ENCODE results near the gene KCNIP2.

GRCh38 chr10:101839002-101839401 is 4.6 kb downstream of the KCNIP2 start:
- TF ChIP-seq POLR2AphosphoS5 (IDR thresholded peaks at IDR 0.05; ENCODE audit: low read depth, low read length) (no peak), REST (IDR thresholded peaks at IDR 0.05; ENCODE audit: insufficient read depth in 1 of 2, low read depth in 2 of 2, low read length in 2 of 2) (no peak), SIN3A (IDR thresholded peaks at IDR 0.05; ENCODE audit: borderline replicate concordance, insufficient read depth, low read length) (no peak), TAF1 (IDR thresholded peaks at IDR 0.05; ENCODE audit: borderline replicate concordance, insufficient read depth, low read length) (no peak)
